GM19397 (cell line): ENCODE data around the gene BAIAP2L1.
"Not testable (repeated sequence)": the region's sequence is repeated elsewhere in the genome, so short reads cannot be mapped to it uniquely, and the experiment has no call there.

Experiments used
- ATAC-seq: cut with Tn5 transposase; IDR thresholded peaks from one replicate; pipeline ENCODE4 v1.9.1; 2021; ENCODE audit warnings: mild to moderate bottlenecking, moderate library complexity; ENCODE audit not compliant: unreplicated experiment

Gene BAIAP2L1, protein sequence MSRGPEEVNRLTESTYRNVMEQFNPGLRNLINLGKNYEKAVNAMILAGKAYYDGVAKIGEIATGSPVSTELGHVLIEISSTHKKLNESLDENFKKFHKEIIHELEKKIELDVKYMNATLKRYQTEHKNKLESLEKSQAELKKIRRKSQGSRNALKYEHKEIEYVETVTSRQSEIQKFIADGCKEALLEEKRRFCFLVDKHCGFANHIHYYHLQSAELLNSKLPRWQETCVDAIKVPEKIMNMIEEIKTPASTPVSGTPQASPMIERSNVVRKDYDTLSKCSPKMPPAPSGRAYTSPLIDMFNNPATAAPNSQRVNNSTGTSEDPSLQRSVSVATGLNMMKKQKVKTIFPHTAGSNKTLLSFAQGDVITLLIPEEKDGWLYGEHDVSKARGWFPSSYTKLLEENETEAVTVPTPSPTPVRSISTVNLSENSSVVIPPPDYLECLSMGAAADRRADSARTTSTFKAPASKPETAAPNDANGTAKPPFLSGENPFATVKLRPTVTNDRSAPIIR

DNA sequence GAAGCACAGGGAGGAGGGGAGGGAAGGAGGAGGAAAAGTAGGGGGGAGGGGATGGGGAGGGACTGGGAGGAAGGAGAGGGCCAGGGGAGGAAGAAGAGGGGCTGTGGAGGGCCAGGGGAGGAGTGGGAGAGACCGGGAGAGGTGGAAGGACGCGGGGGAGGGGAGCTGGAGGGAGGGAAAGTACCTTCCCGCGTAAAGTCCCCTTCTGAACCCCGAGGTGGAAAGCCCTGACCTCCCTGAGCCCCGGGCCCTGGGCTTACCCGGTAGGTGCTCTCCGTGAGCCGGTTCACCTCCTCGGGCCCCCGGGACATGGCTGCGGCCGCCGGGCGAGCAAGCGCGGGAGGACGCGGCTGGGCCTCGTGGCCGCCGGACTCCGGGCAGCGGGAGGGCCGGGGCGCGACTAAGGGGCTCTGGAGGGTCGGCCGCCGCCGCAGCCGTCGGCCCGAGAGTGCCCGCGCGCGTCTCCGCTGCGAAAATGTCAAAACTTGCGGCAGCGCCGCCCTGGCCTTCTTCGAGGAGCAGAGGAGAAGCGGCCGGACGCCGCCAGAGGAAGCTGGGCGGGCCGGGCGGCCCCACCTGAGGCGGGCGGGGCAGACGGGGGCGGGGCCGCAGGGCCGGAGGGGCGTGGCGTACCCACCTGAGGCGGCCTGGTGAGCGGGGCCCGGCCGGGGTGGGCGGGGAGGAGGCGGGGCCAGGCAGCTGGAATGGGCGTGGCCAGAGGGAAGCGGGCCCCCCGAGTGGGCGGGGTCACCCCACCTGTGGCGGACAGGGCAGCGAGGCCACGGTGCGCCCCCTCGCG, at the start of gene BAIAP2L1:
BAIAP2L1 (minus strand) TSS at position 549 of the 799 bp plus-strand sequence; CDS start at position 311, 238 bp downstream.
- ATAC-seq, result peak; percentile 85

DNA sequence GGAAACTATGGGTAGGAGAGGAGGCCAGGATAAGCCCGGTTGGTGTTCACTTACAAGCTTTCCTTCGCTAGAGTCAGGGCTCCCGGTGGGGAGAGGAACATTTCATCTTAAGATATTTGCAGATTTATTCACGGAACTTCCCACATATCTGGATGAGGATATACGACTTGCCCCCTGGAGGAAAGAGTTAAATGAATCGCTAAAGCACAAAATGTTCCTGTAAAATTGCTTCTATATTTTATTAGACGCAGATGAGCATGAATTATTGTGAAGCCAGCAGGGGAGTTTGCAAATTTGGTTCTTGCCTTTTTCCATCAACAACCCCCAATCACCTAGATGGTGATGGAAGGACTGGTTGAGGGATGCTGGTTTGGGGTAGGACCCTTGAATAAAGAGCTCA, 47.9 kb upstream of the BAIAP2L1 start:
- no peak for ATAC-seq

DNA sequence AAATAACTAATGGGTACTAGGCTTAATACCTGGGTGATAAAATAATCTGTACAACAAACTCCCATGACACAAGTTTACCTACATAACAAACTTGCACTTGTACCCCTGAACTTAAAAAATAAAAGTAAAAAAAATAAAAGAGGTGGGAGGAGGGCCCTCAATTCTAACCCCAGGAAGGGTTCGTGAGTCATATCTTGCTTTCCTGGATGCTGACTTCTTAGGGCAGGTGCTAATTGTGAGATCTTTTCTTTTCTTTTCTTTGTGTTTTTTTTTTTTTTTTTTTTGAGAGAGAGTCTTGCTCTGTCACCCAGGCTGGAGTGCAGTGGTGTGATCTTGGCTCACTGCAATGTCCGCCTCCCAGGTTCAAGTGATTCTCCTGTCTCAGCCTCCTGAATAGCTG, 40.1 kb upstream of the BAIAP2L1 start:
- ATAC-seq, result not testable (repeated sequence)

DNA sequence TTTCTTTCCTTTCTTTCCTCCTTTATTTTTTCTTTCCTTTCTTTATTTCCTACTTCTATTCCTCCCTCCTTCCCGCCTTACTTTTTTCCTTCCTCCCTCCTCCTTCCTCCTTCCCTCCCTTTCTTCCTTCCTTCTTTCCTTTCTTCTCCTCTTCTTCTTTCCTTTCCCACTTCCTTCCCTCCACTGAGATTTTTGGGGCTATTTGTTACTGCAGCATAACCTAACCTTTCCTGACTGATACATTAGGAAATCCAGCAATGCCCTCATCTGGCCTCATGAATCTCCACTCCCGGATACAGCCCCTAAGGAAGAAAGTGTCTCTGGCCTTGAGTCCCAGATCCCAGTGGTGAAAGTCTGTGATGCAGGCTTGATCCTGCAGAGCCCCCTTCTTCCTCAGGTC, 38.6 kb upstream of the BAIAP2L1 start:
- no peak for ATAC-seq

DNA sequence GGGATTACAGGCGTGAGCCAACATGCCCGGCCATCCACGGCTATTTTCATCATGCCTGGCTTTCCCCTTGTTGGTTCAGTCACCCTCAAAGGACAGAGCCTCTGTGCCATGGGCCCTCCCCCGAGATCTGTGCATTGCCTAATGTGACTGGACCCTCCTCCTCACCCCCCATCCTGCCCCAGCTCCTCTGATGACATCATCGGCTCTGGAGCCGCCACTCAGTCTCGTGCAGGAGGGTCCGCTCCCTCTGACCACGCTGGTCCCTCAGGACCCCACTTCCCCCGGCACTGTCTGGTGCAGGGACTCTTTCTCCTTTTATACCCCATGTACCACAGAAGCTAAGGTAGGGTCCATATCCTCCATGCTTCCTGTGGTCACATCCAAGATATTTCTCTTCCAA, 33.2 kb upstream of the BAIAP2L1 start:
- no peak for ATAC-seq

DNA sequence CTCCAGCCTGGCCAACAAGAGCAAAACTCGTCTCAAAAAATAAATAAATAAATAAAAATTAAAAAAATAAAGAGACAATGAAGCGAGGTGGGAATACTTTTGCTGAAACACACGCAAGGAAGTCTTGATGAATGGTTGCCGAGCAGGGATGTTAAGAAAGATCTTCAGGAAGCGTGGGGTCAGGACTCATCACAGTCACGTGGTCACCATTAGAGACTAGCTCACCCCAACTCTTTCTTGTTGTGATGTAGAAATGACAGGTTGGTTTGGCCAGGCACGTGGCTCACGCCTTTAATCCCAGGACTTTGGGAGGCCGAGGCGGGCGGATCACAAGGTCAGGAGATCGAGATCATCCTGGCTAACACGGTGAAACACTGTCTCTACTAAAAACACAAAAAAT, 28.9 kb upstream of the BAIAP2L1 start:
- ATAC-seq, result no peak

DNA sequence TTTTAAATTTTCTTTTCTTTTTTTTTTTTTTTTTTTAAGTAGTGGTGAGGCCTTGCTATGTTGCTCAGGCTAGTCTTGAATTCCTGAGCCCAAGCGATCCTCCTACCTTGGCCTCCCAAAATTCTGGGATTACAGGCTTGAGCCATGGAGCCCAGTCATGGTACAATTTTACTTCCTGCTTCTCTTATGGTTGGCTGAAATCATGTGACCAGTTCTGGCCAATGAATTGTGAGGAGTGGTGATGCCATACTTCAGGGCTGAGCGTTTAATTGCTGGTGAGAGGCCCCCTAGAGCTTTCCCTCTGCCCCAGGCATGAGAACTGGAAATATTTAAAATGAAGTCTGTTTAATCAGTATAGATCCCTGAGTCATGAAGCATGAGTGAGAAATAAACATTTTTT, 22.2 kb upstream of the BAIAP2L1 start:
- ATAC-seq, result no peak

DNA sequence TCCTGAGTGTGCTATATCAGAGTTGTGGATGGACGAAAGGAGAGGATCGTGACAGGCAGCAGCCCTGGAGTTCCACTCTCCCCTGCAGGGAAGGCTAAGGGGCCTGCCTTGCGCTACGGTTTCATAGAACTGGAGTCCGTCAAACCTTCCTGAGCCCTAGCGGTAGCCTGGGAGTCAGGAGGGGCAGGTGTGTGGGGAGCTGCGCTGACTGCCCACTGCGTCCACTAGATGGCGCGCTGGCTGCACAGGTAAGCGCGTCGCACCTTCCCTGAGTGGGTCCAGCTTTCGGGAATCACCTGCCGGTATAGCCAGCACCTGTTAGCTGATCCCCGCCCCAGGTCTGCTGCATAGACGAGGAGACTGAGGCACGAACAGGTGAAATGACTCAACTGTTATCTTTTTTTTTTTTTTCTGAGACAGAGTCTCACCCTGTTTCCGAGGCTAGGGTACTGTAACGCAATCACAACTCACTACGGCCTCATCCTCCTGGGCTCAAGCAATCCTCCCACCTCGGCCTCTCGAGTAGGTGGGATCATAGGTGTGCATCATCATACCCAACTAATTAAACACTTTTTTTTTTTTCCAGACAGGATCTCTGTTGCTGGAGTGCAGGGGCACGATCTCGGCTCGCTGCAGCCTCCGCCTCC, 20.2 kb upstream of the BAIAP2L1 start:
- ATAC-seq, result no peak

DNA sequence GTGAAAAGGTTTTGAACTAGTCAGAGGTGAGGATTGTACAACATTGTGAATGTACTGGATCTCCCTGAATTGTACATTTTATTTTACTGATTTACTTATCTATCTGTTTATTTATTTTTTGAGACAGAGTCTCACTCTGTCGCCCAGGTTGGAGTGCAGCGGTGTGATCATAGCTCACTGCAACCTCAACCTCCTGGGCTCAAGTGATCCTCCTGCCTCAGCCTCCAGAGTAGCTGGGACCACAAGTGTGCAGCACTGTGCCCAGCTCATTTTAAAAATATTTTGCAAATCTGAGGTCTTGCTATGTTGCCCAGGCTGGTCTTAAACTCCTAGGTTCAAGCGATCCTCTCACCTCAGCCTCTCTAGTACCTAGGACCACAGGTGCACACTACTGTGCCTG, 19.1 kb upstream of the BAIAP2L1 start:
- ATAC-seq, result not testable (repeated sequence)

DNA sequence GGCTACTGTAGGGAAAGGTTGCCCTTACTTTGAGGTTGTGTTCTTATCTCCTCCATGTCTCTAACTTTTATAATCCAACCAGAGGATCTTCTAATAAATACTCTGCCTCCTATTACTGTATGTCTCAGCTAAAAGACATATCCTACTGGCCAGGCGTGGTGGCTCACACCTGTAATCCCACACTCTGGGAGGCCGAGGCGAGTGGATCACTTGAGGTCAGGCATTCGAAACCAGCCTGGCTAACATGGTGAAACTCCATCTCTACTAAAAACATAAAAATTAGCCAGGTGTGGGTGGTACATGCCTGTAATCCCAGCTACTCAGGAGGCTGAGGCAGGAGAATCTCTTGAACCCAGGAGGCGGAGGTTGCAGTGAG, 18.4 kb upstream of the BAIAP2L1 start:
- ATAC-seq, result not testable (repeated sequence)

DNA sequence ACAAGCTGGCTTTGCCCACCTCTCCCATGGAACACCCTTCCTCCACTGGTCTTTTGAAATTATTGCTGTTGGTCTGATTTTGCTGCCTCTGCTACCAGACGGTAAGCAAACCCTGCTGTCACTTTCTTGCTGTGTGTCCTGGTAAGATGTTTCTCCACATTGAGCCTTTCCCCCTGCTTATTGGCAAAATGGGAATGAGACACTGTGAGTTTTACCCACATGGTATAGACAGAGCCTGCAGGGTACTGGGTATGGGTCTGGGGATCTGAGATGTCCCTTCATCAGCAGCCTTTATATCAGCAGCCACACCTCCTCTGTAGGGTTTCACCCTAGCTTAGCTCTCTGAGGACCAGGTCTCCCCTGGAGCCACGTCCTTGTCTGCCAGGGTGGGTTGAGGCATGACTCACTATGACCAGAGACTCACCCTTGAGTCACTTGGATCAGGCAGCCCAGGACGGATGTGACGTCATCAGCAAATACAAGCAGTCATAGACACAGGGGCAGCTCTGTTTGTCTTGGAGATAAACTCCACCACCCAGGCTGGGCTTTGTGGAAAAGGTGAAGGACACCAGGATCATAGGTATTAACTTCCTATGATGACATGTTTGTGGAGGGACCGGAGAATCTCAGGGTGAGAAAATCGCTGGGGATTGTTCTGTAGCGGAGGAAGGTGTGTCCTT, 17.9 kb upstream of the BAIAP2L1 start:
- ATAC-seq, result no peak

DNA sequence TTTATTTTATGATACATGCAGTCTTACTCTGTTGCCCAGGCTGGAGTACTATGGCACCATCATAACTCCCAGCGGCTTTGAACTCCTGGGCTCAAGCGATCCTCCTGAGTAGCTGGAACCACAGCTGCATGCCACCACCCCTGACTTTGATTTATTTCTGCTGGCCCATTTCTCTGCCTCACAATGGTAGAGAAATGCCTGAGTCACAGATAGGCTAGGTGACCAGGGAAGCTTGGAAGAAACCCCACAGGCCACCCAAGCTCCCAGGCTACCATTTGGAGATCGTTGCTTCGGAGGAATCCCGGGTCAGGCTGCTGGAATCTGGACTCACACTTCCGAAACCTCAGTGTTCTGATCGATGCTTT, 17.4 kb upstream of the BAIAP2L1 start:
- ATAC-seq, result no peak

DNA sequence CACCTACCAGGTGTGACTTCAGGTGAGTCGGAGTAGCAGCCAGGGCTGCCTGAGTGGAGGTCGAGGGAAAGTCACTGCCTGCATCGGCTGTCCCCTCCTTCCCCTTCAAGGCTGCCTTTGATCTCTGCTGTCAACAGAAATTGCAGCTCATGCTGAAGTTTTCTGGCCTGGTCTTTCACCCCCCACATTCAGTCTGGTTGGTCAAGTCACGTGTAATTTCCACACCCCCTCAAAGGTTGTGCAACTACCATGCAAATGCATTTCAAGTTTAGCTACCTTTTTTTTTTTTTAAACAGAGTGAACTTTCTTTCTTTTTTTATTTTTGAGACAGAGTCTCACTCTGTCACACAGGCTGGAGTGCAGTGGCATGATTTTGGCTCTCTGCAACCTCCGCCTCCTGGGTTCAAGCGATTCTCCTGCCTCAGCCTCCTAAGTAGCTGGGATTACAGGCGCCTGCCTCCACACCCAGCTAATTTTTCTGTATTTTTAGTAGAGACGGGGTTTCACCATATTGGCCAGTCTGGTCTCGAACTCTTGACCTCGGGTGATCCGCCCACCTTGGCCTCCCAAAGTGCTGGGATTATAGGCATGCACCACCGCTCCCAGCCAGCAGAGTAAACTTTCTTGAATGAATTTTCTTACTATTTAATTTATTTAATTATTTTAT, 16.8 kb upstream of the BAIAP2L1 start:
- ATAC-seq, result not testable (repeated sequence)

DNA sequence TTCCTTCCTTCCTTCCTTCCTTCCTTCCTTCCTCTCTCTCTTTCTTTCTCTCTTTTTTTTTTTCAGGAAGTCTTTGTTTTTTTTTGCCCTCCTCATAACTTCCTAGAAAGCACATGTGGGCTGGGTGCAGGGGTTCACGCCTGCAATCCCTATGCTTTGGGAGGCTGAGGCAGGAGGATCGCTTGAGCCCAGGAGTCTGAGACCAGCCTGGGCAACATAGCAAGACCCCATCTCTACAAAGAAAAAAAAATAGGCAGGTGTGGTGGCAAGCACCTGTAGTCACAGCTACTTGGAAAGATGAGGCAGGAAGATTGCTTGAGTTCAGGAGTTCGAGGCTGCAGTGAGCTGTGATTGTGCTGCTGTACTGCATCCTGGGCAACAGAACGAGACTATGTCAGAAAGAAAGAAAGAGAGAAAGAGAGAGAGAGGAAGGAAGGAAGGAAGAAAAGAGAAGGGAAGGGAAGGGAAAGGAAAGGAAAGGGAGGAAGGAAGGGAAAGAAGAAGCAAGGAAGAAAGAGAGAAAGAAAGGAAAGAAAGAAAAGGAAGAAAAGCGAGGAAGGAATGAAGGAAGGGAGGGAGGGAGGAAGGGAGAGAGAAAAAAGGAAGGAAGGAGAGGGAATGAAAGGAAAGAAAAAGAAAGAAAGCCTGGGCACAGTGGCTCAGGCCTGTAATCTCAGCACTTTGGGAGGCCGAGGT, 13.5 kb upstream of the BAIAP2L1 start:
- no peak for ATAC-seq

DNA sequence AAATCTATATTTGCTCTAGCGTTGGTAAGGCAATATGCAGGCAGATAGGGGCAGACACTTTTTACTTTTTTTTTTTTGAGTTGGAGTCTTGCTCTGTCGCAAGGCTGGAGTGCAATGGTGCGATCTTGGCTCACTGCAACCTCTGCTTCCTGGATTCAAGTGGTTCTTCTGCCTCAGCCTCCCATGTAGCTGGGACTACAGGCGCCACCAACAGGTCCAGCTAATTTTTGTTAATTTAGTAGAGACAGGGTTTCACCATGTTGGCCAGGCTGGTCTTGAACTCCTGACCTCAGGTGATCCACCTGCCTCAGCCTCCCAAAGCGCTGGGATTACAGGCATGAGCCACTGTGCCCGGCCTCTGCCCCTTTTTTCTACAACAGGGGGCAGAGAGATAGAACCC, 12.8 kb upstream of the BAIAP2L1 start:
- ATAC-seq, result not testable (repeated sequence)

DNA sequence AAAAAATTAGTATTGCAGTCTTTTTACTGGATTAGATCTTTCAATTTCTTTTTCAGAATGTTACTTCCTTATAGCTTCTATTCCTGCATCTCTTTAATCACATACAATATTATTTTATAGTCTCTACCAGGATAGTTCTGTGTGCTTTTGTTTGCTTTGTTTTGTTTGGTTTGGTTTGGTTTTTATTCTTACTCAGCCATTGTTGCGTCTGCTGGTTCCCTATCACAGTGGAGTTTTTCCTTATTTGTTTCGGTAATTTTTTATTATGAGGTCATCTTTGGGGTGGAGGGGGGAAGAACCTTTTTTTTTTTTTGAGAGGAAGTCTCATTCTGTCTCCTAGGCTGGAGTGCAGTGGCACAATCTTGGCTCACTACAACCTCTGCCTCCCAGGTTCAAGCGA, 9.0 kb upstream of the BAIAP2L1 start:
- ATAC-seq, result no peak

DNA sequence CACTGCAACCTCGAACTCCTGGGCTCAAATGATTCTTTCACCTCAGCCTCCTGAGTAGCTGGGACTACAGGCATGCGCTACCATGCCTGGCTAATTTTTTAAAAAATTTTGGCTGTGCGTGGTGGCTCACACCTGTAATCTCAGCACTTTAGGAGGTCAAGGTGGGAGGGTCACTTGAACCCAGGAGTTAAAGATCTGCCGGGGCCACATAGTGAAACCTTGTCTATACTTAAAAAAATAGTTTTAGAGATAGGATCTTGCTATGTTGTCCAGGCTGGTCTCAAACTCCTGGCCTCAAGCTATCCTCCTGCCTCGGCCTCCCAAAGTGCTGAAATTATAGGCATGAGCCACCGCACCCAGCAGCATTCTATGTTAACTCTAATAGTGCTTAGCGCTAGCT, 7.3 kb upstream of the BAIAP2L1 start:
- ATAC-seq, result not testable (repeated sequence)

DNA sequence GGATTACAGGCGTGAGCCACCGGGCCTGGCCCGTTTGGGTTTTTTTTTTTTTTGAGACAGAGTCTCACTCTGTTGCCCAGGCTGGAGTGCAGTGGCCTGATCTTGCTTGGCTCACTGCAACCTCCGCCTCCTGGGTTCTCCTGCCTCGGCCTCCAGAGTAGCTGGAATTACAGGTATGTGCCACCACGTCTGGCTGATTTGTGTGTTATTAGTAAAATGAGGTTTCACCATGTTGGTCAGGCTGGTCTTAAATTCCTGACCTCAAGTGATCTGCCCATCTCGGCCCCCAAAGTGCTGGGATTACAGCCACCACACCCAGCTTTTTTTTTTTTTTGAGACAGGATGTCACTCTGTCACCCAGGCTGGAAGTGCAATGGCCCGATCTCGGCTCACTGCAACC, 5.9 kb upstream of the BAIAP2L1 start:
- ATAC-seq, result no peak

DNA sequence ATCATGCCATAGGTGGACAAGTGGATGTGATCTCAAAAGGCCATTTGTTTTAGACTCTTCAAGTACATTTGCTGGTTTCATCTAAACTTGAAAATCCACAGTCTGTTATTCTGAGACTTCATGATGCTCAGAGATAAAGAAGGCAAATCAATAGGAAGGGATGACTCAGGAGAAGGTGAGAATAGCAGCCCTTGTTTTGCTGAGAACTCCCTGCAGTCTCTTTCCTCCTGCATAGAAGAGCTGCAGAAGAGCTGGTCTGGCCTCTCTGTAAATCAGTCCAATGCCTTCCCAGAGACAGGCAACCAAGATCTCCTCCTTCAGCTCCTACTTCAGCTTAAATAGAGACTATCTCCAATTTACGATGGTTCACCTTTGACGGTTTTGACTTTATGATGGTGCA, 4.0 kb upstream of the BAIAP2L1 start:
- ATAC-seq, result no peak
